Mucosa of stomach (tissue), 1 donor: ENCODE data around the gene AJAP1.

Source experiments
- H3K27me3 ChIP-seq: one replicate; pipeline ENCODE4 v1.7.0; 2013; ENCODE audit warnings: mild to moderate bottlenecking, low read length; ENCODE audit not compliant: control insufficient read depth, insufficient read depth
- H3K36me3 ChIP-seq: one replicate; pipeline ENCODE4 v1.7.0; 2013; ENCODE audit warnings: low read length; ENCODE audit not compliant: control insufficient read depth, insufficient read depth
- H3K4me1 ChIP-seq: one replicate; pipeline ENCODE4 v1.7.0; 2013; ENCODE audit warnings: mild to moderate bottlenecking, low read length; ENCODE audit not compliant: control insufficient read depth, insufficient read depth
- H3K4me3 ChIP-seq: one replicate; pipeline ENCODE4 v1.7.0; 2013; ENCODE audit warnings: low read length
- H3K9ac ChIP-seq: one replicate; pipeline ENCODE4 v1.7.0; 2013; ENCODE audit warnings: mild to moderate bottlenecking, low read length, moderate library complexity
- H3K9me3 ChIP-seq: one replicate; pipeline ENCODE4 v1.7.0; 2013; ENCODE audit warnings: mild to moderate bottlenecking, low read length, moderate library complexity; ENCODE audit not compliant: control insufficient read depth
- donor health status: Pancreatic carcinoma.

Gene AJAP1

GRCh38 chr1:4677608-4678007 lies 23.2 kb downstream of the AJAP1 start:
- Histone ChIP-seq H3K36me3 (no peaks in the 10 kb centered on the region), H3K4me3 (no peak overlapping the region), H3K9me3 (no peaks in the 10 kb centered on the region), H3K9ac (no peak overlapping the region), H3K4me1 (no peaks in the 10 kb centered on the region), H3K27me3 (no peaks in the 10 kb centered on the region)

GRCh38 chr1:4678066-4678717 lies 23.8 kb downstream of the AJAP1 start:
- Histone ChIP-seq H3K9me3 (no peaks in the 10 kb centered on the region), H3K4me1 (no peaks in the 10 kb centered on the region), H3K4me3 (no peak overlapping the region), H3K27me3 (no peaks in the 10 kb centered on the region), H3K36me3 (no peaks in the 10 kb centered on the region), H3K9ac (no peak overlapping the region)

DNA sequence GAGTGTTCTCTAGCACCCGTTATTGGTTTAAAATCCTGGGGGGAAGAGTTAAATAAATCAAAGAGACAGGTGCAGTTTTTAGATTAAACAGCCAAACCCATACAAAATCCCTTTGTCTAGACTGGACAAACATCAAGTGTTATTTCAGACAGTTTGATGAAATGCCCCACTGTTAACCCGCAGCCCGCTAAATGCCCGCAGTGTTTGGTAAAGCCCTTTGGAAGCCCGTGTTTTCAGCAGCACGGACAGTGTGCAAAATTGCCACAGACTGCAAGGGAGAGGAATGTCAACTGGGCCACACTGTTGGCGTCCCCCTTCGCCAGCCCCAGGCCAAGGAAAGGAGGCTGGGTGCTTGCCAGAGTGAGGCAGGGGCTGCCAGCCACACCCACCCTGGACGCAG lies 26.6 kb downstream of the AJAP1 start:
- no peaks in the 10 kb centered on the region for H3K27me3 ChIP-seq
- no peaks in the 10 kb centered on the region for H3K4me1 ChIP-seq
- H3K36me3 ChIP-seq: no peaks in the 10 kb centered on the region
- no peak overlapping the region for H3K9ac ChIP-seq
- H3K9me3 ChIP-seq: no peaks in the 10 kb centered on the region
- H3K4me3 ChIP-seq: no peak overlapping the region

DNA sequence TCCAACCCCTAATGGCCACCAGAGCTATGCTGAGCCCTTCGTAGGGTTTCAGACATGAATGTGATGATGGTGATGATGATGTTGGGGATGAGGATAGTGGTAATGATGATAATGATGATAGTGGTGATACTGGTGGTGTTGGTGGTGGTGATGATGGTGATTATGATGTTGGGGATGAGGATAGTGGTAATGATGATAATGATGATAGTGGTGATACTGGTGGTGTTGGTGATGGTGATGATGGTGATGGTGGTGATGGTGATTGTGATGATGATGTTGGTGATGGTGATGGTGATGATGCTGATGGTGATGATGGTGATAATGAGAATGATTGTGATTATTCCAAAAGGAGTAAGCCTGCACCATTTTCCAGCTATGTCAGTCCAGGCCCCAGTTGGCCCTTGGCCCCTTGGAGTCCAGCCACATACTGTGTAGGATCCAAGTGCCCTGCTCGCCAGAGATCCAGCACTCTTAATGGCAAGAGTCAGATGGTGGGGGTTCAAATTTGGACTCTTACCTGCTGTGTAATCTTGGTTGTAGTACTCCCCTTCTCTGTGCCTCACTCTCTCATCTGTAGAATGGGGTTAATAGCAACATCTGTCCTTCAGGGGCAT lies 28.3 kb downstream of the AJAP1 start:
- Histone ChIP-seq H3K4me3 (no peak overlapping the region), H3K9ac (no peak overlapping the region), H3K4me1 (no peaks in the 10 kb centered on the region), H3K36me3 (no peaks in the 10 kb centered on the region), H3K9me3 (no peaks in the 10 kb centered on the region), H3K27me3 (no peaks in the 10 kb centered on the region)

DNA sequence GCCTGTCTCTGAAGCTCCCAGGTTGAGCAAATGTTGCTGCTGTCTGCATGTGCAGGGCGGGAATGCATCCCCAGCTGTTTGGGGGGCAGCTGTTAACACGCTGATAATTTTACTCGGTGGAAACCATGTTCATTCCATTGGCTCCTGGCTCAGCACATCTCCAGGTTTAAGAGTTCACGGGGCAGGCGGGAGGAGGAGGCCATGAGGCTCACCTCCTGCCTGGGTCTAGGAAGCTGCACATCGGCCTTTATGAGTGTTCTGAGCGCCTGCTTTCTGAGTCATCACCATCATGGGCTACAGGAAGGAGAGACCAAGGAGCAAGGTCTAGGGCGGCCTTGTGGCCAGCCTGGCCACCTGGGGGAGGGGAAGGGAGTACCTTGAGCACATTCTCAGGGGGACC lies 29.7 kb downstream of the AJAP1 start:
- H3K9ac ChIP-seq: no peak overlapping the region
- H3K36me3 ChIP-seq: no peaks in the 10 kb centered on the region
- no peaks in the 10 kb centered on the region for H3K27me3 ChIP-seq
- no peaks in the 10 kb centered on the region for H3K9me3 ChIP-seq
- H3K4me3 ChIP-seq: no peak overlapping the region
- no peaks in the 10 kb centered on the region for H3K4me1 ChIP-seq

- Histone ChIP-seq H3K9ac (no peak overlapping the region), H3K4me1 (no peaks in the 10 kb centered on the region), H3K4me3 (no peak overlapping the region), H3K27me3 (no peaks in the 10 kb centered on the region), H3K36me3 (no peaks in the 10 kb centered on the region), H3K9me3 (no peaks in the 10 kb centered on the region)
These were observed 30.6 kb downstream of the AJAP1 start for GRCh38 chr1:4684864-4685522.

- no peaks in the 10 kb centered on the region for H3K36me3 ChIP-seq
- no peaks in the 10 kb centered on the region for H3K27me3 ChIP-seq
- H3K4me1 ChIP-seq: no peaks in the 10 kb centered on the region
- no peak overlapping the region for H3K4me3 ChIP-seq
- H3K9ac ChIP-seq: no peak overlapping the region
- H3K9me3 ChIP-seq: no peaks in the 10 kb centered on the region
These were observed 31.1 kb downstream of the AJAP1 start for GRCh38 chr1:4685523-4685865.

- no peaks in the 10 kb centered on the region for H3K36me3 ChIP-seq
- H3K4me1 ChIP-seq: no peaks in the 10 kb centered on the region
- no peak overlapping the region for H3K4me3 ChIP-seq
- H3K27me3 ChIP-seq: no peaks in the 10 kb centered on the region
- no peaks in the 10 kb centered on the region for H3K9me3 ChIP-seq
- no peak overlapping the region for H3K9ac ChIP-seq
These were observed 33.5 kb downstream of the AJAP1 start for GRCh38 chr1:4687943-4688342.

DNA sequence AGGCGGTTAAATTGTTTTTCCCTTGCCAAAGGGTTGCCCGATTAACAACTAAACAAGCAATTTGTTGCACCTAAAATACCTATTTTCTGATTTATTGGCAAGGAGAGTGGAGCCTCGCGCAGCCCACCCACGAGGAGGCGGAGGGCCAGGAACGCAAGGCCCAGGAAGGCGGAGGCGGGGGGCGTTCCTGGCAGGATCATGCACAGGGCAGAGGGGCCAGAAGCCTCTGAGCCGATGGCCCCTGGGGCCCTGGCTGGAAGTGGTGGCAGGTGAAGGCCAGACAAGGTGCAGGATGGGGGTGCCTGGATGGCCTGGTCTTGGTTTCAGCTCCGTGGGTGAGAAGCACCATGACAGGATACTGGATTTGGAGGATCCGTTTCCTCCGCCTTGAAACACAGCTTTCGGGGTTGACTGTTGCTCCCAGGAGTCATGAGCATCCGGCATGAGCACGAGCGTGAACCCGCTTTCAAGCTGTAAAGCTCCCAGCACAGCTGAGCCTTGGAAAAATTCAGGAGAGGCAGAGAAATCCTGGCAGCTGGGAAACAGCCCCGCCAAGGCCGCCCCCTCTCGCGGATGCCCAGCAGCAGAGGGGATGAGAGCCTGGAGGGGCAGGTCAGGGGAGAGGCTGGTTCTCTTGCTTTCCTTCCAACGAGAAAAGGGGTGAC lies 35.0 kb downstream of the AJAP1 start:
- H3K4me1 ChIP-seq: no peaks in the 10 kb centered on the region
- H3K36me3 ChIP-seq: no peaks in the 10 kb centered on the region
- H3K9ac ChIP-seq: no peak overlapping the region
- H3K27me3 ChIP-seq: no peaks in the 10 kb centered on the region
- H3K9me3 ChIP-seq: no peaks in the 10 kb centered on the region
- no peak overlapping the region for H3K4me3 ChIP-seq

DNA sequence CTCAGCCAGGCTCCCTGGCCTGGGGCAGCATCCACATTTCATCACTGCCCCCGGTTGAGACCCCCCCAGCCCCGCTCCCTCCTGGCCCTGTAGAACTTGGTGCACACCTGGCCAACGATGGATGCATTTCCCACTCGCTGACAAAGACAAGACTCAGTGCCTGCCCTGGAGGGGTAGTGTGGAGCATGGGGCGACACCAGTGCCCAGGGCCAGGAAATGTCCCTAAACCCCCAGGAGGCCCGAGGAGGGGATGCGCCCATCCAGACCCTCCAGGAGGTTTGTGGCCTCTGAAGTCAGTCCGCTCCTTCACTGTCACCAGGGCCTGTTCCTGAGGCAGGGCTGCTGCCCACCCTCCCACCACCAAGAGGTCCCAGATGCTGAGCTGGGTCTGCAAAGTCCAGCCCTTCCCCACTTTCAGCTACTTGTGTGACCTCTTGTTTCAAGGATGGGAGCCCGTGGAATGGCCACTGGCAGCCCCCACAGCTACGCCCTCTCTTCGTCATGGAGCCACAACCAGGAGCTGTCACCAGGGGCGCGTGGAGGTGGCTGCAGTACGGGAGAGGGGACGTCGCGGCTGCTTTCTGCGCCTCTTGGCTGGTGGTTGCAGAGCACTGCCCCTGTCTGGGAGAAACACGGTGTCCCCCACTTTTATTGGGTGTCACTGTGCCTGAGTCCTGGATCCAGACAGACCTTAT lies 35.7 kb downstream of the AJAP1 start:
- no peak overlapping the region for H3K4me3 ChIP-seq
- H3K9ac ChIP-seq: no peak overlapping the region
- H3K4me1 ChIP-seq: no peaks in the 10 kb centered on the region
- no peaks in the 10 kb centered on the region for H3K27me3 ChIP-seq
- no peaks in the 10 kb centered on the region for H3K36me3 ChIP-seq
- no peaks in the 10 kb centered on the region for H3K9me3 ChIP-seq

GRCh38 chr1:4690951-4691675 lies 36.7 kb downstream of the AJAP1 start:
- Histone ChIP-seq H3K9ac (no peak overlapping the region), H3K27me3 (no peaks in the 10 kb centered on the region)

More at GRCh38 chr1:4690951-4691675, 36.7 kb downstream of the AJAP1 start:
- Histone ChIP-seq H3K36me3 (no peaks in the 10 kb centered on the region), H3K4me3 (no peak overlapping the region), H3K9me3 (no peaks in the 10 kb centered on the region), H3K4me1 (no peaks in the 10 kb centered on the region)
